Measurements from ENCODE around the gene PHTF2.

Gene PHTF2

GRCh38 chr7:77791336-77791735 lies 7.2 kb upstream of the PHTF2 start:
- no peaks in the 10 kb centered on the region for H4K20me1 ChIP-seq (ENCODE audit: insufficient read depth, low read length)
- H3K79me2 ChIP-seq (ENCODE audit: insufficient read depth, low read length), result peaks cover 6% of the 10 kb centered on the region
- H3K9me2 ChIP-seq (ENCODE audit: low read depth, low read length), result no peaks in the 10 kb centered on the region
- H3K27ac ChIP-seq (ENCODE audit: low read depth, low read length, poor library complexity, severe bottlenecking), result no peak overlapping the region
- H3K4me2 ChIP-seq (ENCODE audit: low read length), result no peak overlapping the region
- no peak overlapping the region for H3K9ac ChIP-seq (ENCODE audit: low read length)
- no peak overlapping the region for H2AFZ ChIP-seq (ENCODE audit: low read length)
- no peaks in the 10 kb centered on the region for H3K27me3 ChIP-seq (ENCODE audit: insufficient read depth, low read length)
- H3K36me3 ChIP-seq (ENCODE audit: insufficient read depth, low read length), result peaks cover 17% of the 10 kb centered on the region; the same call in 1 of the 2 replicates
- TF ChIP-seq CTCF (IDR thresholded peaks at IDR 0.05; ENCODE audit: low read length), result no peak
- no peak for TF ChIP-seq EZH2 (IDR thresholded peaks at IDR 0.05; ENCODE audit: borderline replicate concordance, low read length)
- H3F3A ChIP-seq (ENCODE audit: insufficient read depth, low read length), result no peaks in the 10 kb centered on the region
- H3K4me1 ChIP-seq (ENCODE audit: insufficient read depth, low read length, severe bottlenecking), result peaks cover 7% of the 10 kb centered on the region
- no peaks in the 10 kb centered on the region for H3K9me3 ChIP-seq (ENCODE audit: low read length)
- no peak overlapping the region for H3K4me3 ChIP-seq (ENCODE audit: low read depth, low read length, poor library complexity, severe bottlenecking)

GRCh38 chr7:77791956-77792355 lies 6.6 kb upstream of the PHTF2 start:
- H3K36me3 ChIP-seq (ENCODE audit: insufficient read depth, low read length), result peaks cover 15% of the 10 kb centered on the region; the same call in 1 of the 2 replicates
- H4K20me1 ChIP-seq (ENCODE audit: insufficient read depth, low read length), result no peaks in the 10 kb centered on the region
- no peak overlapping the region for H3K9ac ChIP-seq (ENCODE audit: low read length)
- H3K27ac ChIP-seq (ENCODE audit: low read depth, low read length, poor library complexity, severe bottlenecking), result no peak overlapping the region
- no peaks in the 10 kb centered on the region for H3F3A ChIP-seq (ENCODE audit: insufficient read depth, low read length)
- no peak overlapping the region for H3K4me3 ChIP-seq (ENCODE audit: low read depth, low read length, poor library complexity, severe bottlenecking)
- peaks cover 13% of the 10 kb centered on the region for H3K4me1 ChIP-seq (ENCODE audit: insufficient read depth, low read length, severe bottlenecking)
- H3K27me3 ChIP-seq (ENCODE audit: insufficient read depth, low read length), result no peaks in the 10 kb centered on the region
- H3K9me3 ChIP-seq (ENCODE audit: low read length), result no peaks in the 10 kb centered on the region
- no peaks in the 10 kb centered on the region for H3K9me2 ChIP-seq (ENCODE audit: low read depth, low read length)
- TF ChIP-seq EZH2 (IDR thresholded peaks at IDR 0.05; ENCODE audit: borderline replicate concordance, low read length) (no peak), CTCF (IDR thresholded peaks at IDR 0.05; ENCODE audit: low read length) (no peak)
- no peak overlapping the region for H3K4me2 ChIP-seq (ENCODE audit: low read length)
- H3K79me2 ChIP-seq (ENCODE audit: insufficient read depth, low read length), result peaks cover 12% of the 10 kb centered on the region
- no peak overlapping the region for H2AFZ ChIP-seq (ENCODE audit: low read length)

GRCh38 chr7:77794000-77794399 lies 4.6 kb upstream of the PHTF2 start:
- H3K4me1 ChIP-seq (ENCODE audit: insufficient read depth, low read length, severe bottlenecking), result peaks cover 20% of the 10 kb centered on the region
- TF ChIP-seq CTCF (IDR thresholded peaks at IDR 0.05; ENCODE audit: low read length), result no peak
- TF ChIP-seq EZH2 (IDR thresholded peaks at IDR 0.05; ENCODE audit: borderline replicate concordance, low read length), result no peak
- H3K4me2 ChIP-seq (ENCODE audit: low read length), result no peak overlapping the region
- no peak overlapping the region for H3K27ac ChIP-seq (ENCODE audit: low read depth, low read length, poor library complexity, severe bottlenecking)
- H3K4me3 ChIP-seq (ENCODE audit: low read depth, low read length, poor library complexity, severe bottlenecking), result no peak overlapping the region
- no peak overlapping the region for H3K9ac ChIP-seq (ENCODE audit: low read length)
- H4K20me1 ChIP-seq (ENCODE audit: insufficient read depth, low read length), result no peaks in the 10 kb centered on the region
- no peaks in the 10 kb centered on the region for H3F3A ChIP-seq (ENCODE audit: insufficient read depth, low read length)
- H3K9me3 ChIP-seq (ENCODE audit: low read length), result no peaks in the 10 kb centered on the region
- H3K9me2 ChIP-seq (ENCODE audit: low read depth, low read length), result no peaks in the 10 kb centered on the region
- no peak overlapping the region for H2AFZ ChIP-seq (ENCODE audit: low read length)
- H3K36me3 ChIP-seq (ENCODE audit: insufficient read depth, low read length), result peaks cover 15% of the 10 kb centered on the region; the same call in 1 of the 2 replicates
- peaks cover 23% of the 10 kb centered on the region for H3K79me2 ChIP-seq (ENCODE audit: insufficient read depth, low read length)
- no peaks in the 10 kb centered on the region for H3K27me3 ChIP-seq (ENCODE audit: insufficient read depth, low read length)
